ENCODE results near the gene HOXA7.

HOXA7 gene

GRCh38 chr7:27116031-27116961 lies 40.2 kb downstream of the HOXA7 start:
- FAIRE-seq: peak; percentile 83

GRCh38 chr7:27115221-27116026 lies 41.1 kb downstream of the HOXA7 start:
- peak; percentile 98 for FAIRE-seq

GRCh38 chr7:27114881-27115220 lies 41.6 kb downstream of the HOXA7 start:
- no peak for FAIRE-seq

GRCh38 chr7:27113991-27114769 lies 42.3 kb downstream of the HOXA7 start:
- peak; percentile 96 for FAIRE-seq

GRCh38 chr7:27112955-27113949 lies 43.2 kb downstream of the HOXA7 start:
- peak; percentile 70 for FAIRE-seq

- no peak for FAIRE-seq
Measured at GRCh38 chr7:27112361-27112760, 44.1 kb downstream of the HOXA7 start.

- FAIRE-seq: peak; percentile 98
Measured at GRCh38 chr7:27111751-27112277, 44.7 kb downstream of the HOXA7 start.

- FAIRE-seq: no peak
Measured at GRCh38 chr7:27111042-27111750, 45.3 kb downstream of the HOXA7 start.

GRCh38 chr7:27110186-27111031 lies 46.1 kb downstream of the HOXA7 start:
- peak; percentile 78 for FAIRE-seq

- FAIRE-seq: no peak
Measured at GRCh38 chr7:27109466-27110185, 46.8 kb downstream of the HOXA7 start.

- peak; percentile 51 for FAIRE-seq
Measured at GRCh38 chr7:27108390-27109127, 47.9 kb downstream of the HOXA7 start.

- FAIRE-seq: no peak
Measured at GRCh38 chr7:27107391-27108381, 48.8 kb downstream of the HOXA7 start.

GRCh38 chr7:27106901-27107240 lies 49.6 kb downstream of the HOXA7 start:
- FAIRE-seq: peak; percentile 80

- peak; percentile 85 for FAIRE-seq
Measured at GRCh38 chr7:27106181-27106900, 50.1 kb downstream of the HOXA7 start.

- no peak for FAIRE-seq
Measured at GRCh38 chr7:27105301-27106031, 51.0 kb downstream of the HOXA7 start.
